ENCODE results near the gene HIGD2A. TPM values are rescaled to one million over a fixed set of nuclear protein-coding genes. Genes with fewer than 3 reads are reported as not detected.

HIGD2A gene, protein sequence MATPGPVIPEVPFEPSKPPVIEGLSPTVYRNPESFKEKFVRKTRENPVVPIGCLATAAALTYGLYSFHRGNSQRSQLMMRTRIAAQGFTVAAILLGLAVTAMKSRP
- 232 and 237 TPM in 2 replicates for total RNA-seq (2014; rRNA removed; shearing (Covaris generic))

DNA sequence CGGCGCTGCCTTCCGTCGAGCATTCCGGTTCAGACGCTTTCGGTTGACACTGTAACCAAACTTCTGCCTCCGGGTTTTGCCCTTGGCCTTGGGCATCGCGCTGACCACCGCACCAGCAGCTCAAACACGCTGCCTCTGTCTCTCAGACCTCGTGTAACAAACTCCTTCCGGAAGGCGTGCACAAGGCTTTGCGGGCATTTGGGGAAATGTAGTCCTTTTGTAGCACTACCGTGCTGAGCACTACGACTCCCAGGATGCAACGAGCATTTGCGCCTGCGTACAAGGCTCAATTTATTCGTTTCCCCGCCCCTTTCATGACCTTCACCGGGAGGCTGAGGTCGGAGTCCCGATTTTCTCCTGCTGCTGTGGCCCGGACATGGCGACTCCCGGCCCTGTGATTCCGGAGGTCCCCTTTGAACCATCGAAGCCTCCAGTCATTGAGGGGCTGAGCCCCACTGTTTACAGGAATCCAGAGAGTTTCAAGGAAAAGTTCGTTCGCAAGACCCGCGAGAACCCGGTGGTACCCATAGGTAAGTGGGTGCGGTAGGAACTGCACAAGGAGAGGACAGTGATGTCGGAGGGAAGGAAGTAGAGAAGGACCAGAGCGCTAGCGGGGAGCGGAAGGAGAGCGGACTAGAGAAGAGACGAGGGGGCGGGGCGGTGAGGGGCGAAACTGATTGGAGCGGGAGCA, at the start of gene HIGD2A, which contains the start of gene NOP16:
Gene HIGD2A, plus strand, starts transcription at position 308 of the 691 bp plus-strand sequence. Its CDS starts 69 bp downstream, at position 377.
Gene NOP16, minus strand, starts transcription at position 155 of the 691 bp plus-strand sequence. Its CDS starts 59 bp downstream, at position 96.
- Histone ChIP-seq H3K4me3 (ENCODE audit: insufficient read depth, low read depth, low read length) (peak within 1 kb of the TSS; percentile 91), H3K36me3 (replicated peaks; ENCODE audit: control insufficient read depth, insufficient read depth, low read length) (peaks cover 11% of the 10 kb centered on the region), H3K27me3 (ENCODE audit: control insufficient read depth, insufficient read depth, low read length) (no peaks in the 10 kb centered on the region)
- DNase-seq = peak; percentile 97

DNA sequence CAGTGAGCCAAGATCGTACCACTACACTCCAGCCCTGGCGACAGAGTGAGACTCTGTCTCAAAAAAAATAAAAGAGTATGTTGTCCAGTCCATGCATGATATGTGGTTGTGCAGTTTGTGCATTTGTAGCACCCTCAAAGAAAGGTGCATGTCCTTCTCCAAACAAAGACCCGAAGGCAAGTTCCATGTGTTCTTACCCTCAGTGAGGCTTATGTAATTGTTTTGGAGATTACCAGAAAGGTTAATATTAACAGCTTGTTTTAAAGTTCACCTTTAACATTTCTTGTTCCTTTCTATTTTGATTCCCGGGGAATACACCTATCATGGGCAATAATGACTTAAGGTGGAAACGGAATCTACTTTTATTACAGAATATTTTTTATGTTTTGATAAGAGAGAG, 49.2 kb upstream of the HIGD2A start:
- no peaks in the 10 kb centered on the region for H3K27me3 ChIP-seq (ENCODE audit: control insufficient read depth, insufficient read depth, low read length)
- no peak for DNase-seq
- no peaks in the 10 kb centered on the region; the same call in 1 of the 2 replicates for H3K36me3 ChIP-seq (replicated peaks; ENCODE audit: control insufficient read depth, insufficient read depth, low read length)
- no peak overlapping the region for H3K4me3 ChIP-seq (ENCODE audit: insufficient read depth, low read depth, low read length)

DNA sequence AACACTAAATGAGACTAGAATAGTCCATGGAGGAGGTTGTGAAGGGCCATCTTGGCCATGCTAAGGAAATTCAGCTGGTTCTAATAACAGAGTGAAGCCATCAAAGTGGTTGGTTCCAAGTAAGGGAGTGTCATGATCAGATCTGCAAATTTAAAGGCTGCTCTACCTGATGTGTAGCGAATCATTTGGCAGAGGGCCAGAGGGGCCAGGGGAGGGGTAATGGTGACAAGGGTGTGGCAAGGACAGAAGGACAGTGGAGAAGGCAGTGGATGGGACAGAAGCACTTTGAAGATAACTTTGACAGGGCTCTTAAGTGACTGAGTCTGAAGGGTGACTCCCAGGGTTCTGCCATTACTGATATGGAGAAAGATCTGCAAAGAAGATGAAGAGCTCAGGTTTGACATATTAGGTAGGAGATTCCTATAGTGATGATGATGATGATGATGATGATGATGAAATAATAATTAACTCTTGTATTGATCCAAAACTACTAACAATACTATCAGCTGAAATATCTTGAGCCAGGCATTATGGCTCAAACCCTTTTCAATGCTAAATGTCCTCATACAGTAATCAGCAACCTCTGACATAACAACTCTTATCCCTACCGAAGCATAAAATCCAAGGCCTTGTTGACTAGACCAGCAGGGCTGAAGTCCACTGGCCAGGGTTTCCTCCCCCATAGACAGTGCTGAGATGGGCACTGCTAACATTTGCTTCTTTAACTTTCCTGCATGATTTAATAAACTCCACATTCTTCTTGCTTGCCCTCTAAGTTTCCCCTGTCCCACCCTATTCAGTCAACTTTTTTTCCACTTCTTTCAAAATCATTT, 47.0 kb upstream of the HIGD2A start:
- no peak for DNase-seq
- Histone ChIP-seq H3K36me3 (replicated peaks; ENCODE audit: control insufficient read depth, insufficient read depth, low read length) (peaks cover 5% of the 10 kb centered on the region), H3K4me3 (ENCODE audit: insufficient read depth, low read depth, low read length) (no peak overlapping the region), H3K27me3 (ENCODE audit: control insufficient read depth, insufficient read depth, low read length) (no peaks in the 10 kb centered on the region)

DNA sequence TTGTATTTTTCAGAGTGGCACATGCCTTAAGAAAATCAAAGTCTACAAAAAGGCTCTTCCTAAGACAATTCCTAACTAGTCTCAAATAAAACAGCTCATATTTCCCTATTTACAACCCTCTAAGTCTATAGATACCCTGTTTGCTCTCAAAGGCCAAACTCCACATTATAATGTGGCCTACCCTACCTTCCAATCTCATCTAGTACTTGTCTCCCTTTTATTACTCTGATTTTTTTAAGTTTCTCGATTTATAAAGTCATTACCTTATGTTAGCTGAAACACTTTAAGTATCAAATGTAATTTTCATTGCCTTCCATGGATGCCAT, 46.4 kb upstream of the HIGD2A start:
- Histone ChIP-seq H3K36me3 (replicated peaks; ENCODE audit: control insufficient read depth, insufficient read depth, low read length) (peaks cover 9% of the 10 kb centered on the region), H3K4me3 (ENCODE audit: insufficient read depth, low read depth, low read length) (no peak overlapping the region), H3K27me3 (ENCODE audit: control insufficient read depth, insufficient read depth, low read length) (no peaks in the 10 kb centered on the region)
- no peak for DNase-seq

DNA sequence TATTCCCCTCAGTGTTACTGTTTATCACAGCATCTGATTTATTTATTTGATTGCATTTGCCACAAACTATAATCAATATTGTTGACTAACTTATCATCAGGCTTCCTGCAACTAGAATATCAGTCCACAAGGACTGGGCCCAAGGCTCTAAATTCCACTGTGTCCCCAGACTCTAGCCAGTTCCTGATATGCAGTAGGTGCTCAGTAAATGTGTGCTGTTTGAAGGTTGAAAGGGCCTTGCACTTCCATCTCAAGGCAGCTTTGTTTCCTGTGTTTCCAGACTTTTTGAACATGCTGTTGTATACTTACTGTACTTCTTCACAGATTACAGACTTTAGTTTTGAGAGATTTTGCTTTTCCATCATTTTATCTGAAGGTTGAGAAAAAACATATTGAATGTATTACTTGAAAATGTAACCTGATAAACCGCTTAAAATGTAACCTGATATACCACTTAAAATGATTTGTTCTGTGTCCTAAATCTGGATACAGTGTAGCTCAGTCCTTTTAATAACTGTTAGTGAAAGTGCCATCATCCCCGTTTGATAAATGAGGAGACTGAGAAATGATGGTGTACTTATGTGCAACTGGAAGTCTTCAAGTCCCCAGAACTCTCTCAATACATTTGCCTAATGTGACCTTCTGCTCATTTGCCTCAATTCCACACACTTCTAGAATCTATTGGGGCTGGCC, 45.6 kb upstream of the HIGD2A start:
- peaks cover 14% of the 10 kb centered on the region for H3K36me3 ChIP-seq (replicated peaks; ENCODE audit: control insufficient read depth, insufficient read depth, low read length)
- DNase-seq = no peak
- H3K27me3 ChIP-seq (ENCODE audit: control insufficient read depth, insufficient read depth, low read length) = no peaks in the 10 kb centered on the region
- H3K4me3 ChIP-seq (ENCODE audit: insufficient read depth, low read depth, low read length) = no peak overlapping the region

DNA sequence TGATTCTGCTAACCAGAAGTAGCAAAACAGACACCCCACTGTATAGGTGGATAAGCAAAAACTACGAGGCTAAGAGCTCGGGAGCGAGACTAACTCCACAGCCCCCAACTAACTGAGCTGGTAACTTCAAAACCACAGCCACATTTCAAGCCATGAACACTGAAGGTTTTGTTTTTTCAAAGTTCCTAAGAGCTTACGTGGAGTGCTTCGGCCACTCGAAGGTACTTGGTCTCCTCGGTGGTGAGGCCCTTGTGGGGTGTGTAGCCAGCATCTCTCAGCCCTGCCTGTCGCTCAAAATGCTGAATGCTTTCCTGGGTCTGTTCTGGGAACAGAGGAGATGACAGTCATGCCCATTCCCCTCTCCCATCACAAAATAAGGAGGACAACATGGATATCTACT, 38.1 kb upstream of the HIGD2A start:
- no peaks in the 10 kb centered on the region for H3K27me3 ChIP-seq (ENCODE audit: control insufficient read depth, insufficient read depth, low read length)
- no peak overlapping the region for H3K4me3 ChIP-seq (ENCODE audit: insufficient read depth, low read depth, low read length)
- DNase-seq = no peak
- H3K36me3 ChIP-seq (replicated peaks; ENCODE audit: control insufficient read depth, insufficient read depth, low read length) = peaks cover 50% of the 10 kb centered on the region

DNA sequence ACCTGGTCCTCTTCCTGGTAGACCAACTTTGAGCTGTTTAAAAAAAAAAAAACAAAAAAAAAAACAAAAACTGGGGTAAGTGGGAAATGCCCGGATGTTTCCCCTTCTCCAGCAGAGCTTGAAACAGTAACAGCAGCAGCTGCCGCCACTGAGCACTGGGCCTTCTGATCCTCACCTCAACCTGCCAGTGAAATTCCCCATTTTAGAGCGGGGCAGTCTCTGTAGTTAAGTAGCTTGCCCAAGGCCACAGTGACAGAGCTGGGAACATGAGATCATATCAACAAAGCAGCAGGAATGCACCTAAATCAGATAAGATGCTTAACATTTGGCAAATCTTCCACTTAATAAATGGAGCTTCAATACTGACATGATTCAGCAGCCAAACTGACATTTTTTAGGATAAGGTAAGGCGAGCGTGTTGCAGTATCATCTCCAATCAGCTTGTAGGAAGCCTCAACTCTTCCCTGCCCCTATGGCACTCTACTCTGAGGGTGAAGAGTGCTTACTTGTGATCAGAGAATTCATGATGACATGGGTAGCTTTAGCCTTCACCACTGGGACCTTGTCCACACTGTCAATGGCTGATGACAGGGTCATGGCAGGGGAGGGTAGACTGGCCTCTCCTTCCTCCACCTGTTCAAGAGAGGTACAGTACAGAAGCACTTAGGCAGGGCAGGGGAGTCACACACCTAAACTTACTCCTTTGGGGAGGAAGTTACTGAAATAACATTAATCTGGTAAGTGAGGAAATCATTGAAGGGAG, 36.3 kb upstream of the HIGD2A start:
- H3K36me3 ChIP-seq (replicated peaks; ENCODE audit: control insufficient read depth, insufficient read depth, low read length) = peaks cover 42% of the 10 kb centered on the region
- no peak for DNase-seq

DNA sequence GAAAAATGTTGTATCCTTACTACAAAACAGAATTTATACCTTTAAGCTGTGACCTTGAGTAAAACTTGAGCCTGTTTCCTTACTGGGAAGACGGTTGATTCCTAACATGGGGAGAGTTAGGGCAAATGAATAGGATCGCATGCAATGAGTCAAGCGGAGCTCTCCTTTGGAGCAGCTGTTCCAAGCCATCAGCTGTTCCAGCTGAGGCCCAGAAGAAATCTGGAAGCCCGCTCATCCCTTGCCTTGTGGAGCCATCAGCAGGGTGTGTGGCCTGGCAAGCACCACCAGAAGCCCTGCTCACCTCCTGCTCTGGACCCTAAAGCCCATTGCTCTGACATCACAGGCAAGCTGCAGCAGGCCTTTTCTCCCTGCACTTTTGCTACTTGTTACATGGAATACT, 35.0 kb upstream of the HIGD2A start:
- DNase-seq = no peak
- Histone ChIP-seq H3K36me3 (replicated peaks; ENCODE audit: control insufficient read depth, insufficient read depth, low read length) (peaks cover 35% of the 10 kb centered on the region), H3K4me3 (ENCODE audit: insufficient read depth, low read depth, low read length) (no peak overlapping the region), H3K27me3 (ENCODE audit: control insufficient read depth, insufficient read depth, low read length) (no peaks in the 10 kb centered on the region)

More for the DNA sequence above, 36.3 kb upstream of the HIGD2A start:
- Histone ChIP-seq H3K4me3 (ENCODE audit: insufficient read depth, low read depth, low read length) (no peak overlapping the region), H3K27me3 (ENCODE audit: control insufficient read depth, insufficient read depth, low read length) (no peaks in the 10 kb centered on the region)

DNA sequence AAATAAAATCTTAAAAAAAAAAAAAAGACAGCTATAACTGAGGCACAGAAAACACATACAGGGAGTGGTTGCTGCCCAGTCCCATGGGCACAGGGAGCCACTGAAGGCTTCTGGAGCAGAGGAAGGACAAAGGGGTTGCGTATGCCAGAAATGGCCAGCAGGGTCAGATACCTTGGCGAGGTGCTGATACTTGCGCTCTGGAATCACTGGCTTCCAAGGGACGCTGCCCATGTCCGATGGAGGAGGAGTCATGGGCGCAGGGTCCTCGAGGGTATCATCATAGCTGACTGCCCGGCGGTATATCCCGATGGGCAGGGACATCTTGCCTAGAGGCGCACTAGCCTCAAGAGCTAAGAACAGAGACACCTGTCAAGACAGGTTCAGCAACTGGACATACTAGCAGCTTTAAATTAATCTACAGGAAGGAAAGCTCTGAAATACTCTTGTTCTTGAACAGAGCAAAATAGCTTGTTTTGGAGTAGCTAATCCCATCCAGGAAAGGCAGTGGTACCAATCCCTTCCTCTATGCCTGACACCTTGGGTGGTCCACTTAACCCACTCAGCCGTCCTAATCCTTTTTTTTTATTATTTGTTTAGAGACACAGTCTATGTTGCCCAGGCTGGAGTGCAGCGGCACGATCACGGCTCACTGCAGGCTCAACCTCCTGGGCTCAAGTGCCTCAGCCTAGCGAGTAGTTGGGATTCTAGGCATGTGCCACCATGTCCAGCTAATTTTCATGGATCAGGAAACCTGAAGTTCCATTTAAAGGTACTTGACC, 33.0 kb upstream of the HIGD2A start:
- Histone ChIP-seq H3K27me3 (ENCODE audit: control insufficient read depth, insufficient read depth, low read length) (no peaks in the 10 kb centered on the region), H3K36me3 (replicated peaks; ENCODE audit: control insufficient read depth, insufficient read depth, low read length) (peaks cover 21% of the 10 kb centered on the region), H3K4me3 (ENCODE audit: insufficient read depth, low read depth, low read length) (no peak overlapping the region)
- peak; percentile 48 for DNase-seq

DNA sequence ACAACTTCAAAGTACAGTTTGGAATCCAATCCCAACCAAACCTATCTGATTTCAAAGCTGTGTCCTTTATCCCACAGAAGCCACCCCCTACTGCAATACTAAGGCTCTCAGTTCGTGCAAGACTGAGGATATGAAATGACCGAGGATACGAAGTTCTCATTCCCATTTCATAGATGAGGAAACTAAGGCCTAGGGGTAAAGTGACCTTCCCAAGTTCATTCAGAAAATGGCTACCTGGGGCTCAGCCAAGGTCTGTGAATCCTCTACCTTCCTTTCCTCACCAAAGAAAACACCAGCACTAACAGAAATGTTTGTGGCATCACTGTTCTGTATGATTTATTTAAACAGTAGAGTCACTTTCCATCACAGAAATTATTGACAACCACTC, 32.4 kb upstream of the HIGD2A start:
- Histone ChIP-seq H3K27me3 (ENCODE audit: control insufficient read depth, insufficient read depth, low read length) (no peaks in the 10 kb centered on the region), H3K4me3 (ENCODE audit: insufficient read depth, low read depth, low read length) (no peak overlapping the region), H3K36me3 (replicated peaks; ENCODE audit: control insufficient read depth, insufficient read depth, low read length) (peaks cover 18% of the 10 kb centered on the region)
- DNase-seq = no peak

DNA sequence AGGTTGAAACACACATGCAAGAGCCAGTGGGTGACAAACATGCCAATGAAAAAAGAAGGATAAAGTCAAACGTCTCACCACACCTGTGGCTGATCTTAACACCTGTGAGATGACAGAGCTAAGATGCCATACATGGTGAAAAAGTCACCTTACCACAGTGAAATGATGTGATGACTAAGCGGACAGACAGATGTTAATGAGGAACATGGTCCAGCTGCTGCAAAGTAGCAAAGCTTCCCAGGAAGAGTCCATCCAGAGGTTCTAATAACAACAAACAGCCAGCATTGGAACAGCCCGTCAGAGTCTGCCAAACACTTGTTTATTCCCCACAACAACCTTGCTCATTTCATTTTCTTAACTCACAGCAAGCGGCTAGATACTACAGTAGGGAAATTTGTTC, 28.9 kb upstream of the HIGD2A start:
- peaks cover 8% of the 10 kb centered on the region for H3K36me3 ChIP-seq (replicated peaks; ENCODE audit: control insufficient read depth, insufficient read depth, low read length)
- no peak for DNase-seq
- no peak overlapping the region for H3K4me3 ChIP-seq (ENCODE audit: insufficient read depth, low read depth, low read length)
- H3K27me3 ChIP-seq (ENCODE audit: control insufficient read depth, insufficient read depth, low read length) = peaks cover 23% of the 10 kb centered on the region

DNA sequence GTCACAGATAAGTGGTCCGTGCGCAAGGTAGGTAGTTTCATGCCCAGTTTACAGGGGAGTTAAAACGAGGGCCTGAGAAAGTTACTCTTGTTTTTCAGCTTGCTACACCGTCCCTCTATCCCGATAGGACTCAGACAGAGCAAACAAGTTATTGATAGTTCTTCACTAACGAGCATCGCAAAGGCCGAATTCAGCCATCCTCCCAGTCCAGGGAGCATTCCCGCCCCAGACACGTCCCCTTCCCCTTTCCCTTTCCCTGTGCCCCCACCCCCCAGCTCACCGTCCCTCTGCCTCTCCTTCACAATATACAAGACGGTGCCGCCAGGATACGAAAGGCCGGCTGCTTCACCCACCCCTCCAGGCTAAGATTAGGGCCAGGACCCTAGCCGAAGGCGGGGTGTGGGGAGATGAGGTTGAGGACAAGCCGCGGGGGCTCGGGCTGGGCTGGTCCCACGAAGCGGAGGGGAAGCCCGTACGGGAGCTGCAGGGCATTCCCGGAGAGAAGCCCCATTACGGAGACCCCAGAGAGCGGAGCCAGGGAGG, 27.6 kb upstream of the HIGD2A start:
- H3K27me3 ChIP-seq (ENCODE audit: control insufficient read depth, insufficient read depth, low read length) = peaks cover 36% of the 10 kb centered on the region
- peaks cover 3% of the 10 kb centered on the region for H3K36me3 ChIP-seq (replicated peaks; ENCODE audit: control insufficient read depth, insufficient read depth, low read length)
- H3K4me3 ChIP-seq (ENCODE audit: insufficient read depth, low read depth, low read length) = peak overlapping the region; percentile 95
- DNase-seq = no peak
